ENCODE results near the gene RNF169. TPM values are rescaled to one million over a fixed set of nuclear protein-coding genes. Genes with fewer than 3 reads are reported as not detected.

RNF169 gene
- total and polyA plus RNA-seq, 9 of the 15 experiments (the other 6 are each of a cell fraction or from before 2014, with no cell fraction given) = 0.68 to 18.1 (median 10.1) TPM

- TF ChIP-seq FOXO4 (CRISPR knock-in tag; IDR thresholded peaks at IDR 0.05) (no peak), ZBTB5 (IDR thresholded peaks at IDR 0.05) (no peak)
Measured at GRCh38 chr11:74729397-74729796, 19.3 kb upstream of the RNF169 start (continued).

GRCh38 chr11:74730571-74731260, 17.9 kb upstream of the RNF169 start:
- POLR2A ChIA-PET = no interaction called here

More at GRCh38 chr11:74730571-74731260, 17.9 kb upstream of the RNF169 start:
- no peaks in the 10 kb centered on the region; the same call in 1 of the 2 replicates for H3K9me3 ChIP-seq (replicated peaks; ENCODE audit: control insufficient read depth, insufficient read depth, low read depth, low read length)
- 9% methylated on average over 16 of the region's 40 CpGs for WGBS (ENCODE audit: insufficient coverage, low coverage, missing lambda C conversion rate)
- no peaks in the 10 kb centered on the region for H3K9me1 ChIP-seq (ENCODE audit: control insufficient read depth, insufficient read depth, low read length)
- in situ Hi-C loops (cut with MboI) (no loop called here), intact Hi-C loops (cut with micrococcal nuclease) (loop anchor here (10.0 kb wide), 1 partner anchor 276 kb away; no protein-coding TSS in a partner anchor)
- no peak overlapping the region for H2AFZ ChIP-seq (ENCODE audit: low read depth, low read length)
- H3K9ac ChIP-seq (ENCODE audit: insufficient read depth in 1 of 2, low read depth in 2 of 2, low read length in 2 of 2) = no peak overlapping the region
- H3K4me1 ChIP-seq (replicated peaks in 1 of 2; ENCODE audit: control insufficient read depth in 2 of 2, insufficient read depth in 2 of 2, low read length in 2 of 2) = peaks cover 0 to 10% of the 10 kb centered on the region in 2 experiments; a peak in 1 of 5 replicates
- H3K79me2 ChIP-seq (ENCODE audit: control insufficient read depth, insufficient read depth, low read length) = no peaks in the 10 kb centered on the region
- H3K27me3 ChIP-seq (ENCODE audit: control insufficient read depth in 2 of 2, insufficient read depth in 2 of 2, low read length in 2 of 2) = peaks cover 48 to 66% of the 10 kb centered on the region in 2 experiments
- H4K20me1 ChIP-seq (replicated peaks; ENCODE audit: control insufficient read depth, insufficient read depth, low read length) = peaks cover 4% of the 10 kb centered on the region
- no peak for ATAC-seq
- no peak for DNase-seq (ENCODE audit: extremely low read depth in 1 of 4, low spot score in 3 of 4)
- H3K36me3 ChIP-seq (ENCODE audit: control insufficient read depth, insufficient read depth, low read length) = no peaks in the 10 kb centered on the region
- BruUV-seq (replicated peaks) = no TSS peak
- no peak overlapping the region for H3K27ac ChIP-seq (ENCODE audit: extremely low read depth, low read depth, low read length)
- FAIRE-seq = no peak
- H3K4me3 ChIP-seq = no peak overlapping the region
- no peak overlapping the region for H3K4me2 ChIP-seq (ENCODE audit: insufficient read depth, low read length)
- no peak for TF ChIP-seq ELK1 (CRISPR knock-in tag; IDR thresholded peaks at IDR 0.05)
- TF ChIP-seq ZNF449 (CRISPR knock-in tag; IDR thresholded peaks at IDR 0.05) = no peak
- no peak for TF ChIP-seq CBX8 (IDR thresholded peaks at IDR 0.05; ENCODE audit: borderline replicate concordance, extremely low read depth, low read depth, low read length, poor library complexity, severe bottlenecking)
- TF ChIP-seq THRB (CRISPR knock-in tag; conservative IDR thresholded peaks at IDR 0.05) = no peak
- CTCF ChIA-PET (ENCODE audit: low intra/inter-chr PET ratio) = no interaction called here

Measured in K562 (cell line).